GM21381 (cell line): Measurements from ENCODE around the gene CHL1.
A peak's percentile ranks its signal among the peaks of the same experiment; 100 is the strongest.

Experiments
- ATAC-seq: cut with Tn5 transposase; IDR thresholded peaks from one replicate; pipeline ENCODE4 v1.9.1; 2021; ENCODE audit warnings: mild to moderate bottlenecking, moderate library complexity; ENCODE audit not compliant: unreplicated experiment

The CHL1 gene

GRCh38 chr3:279325-279724 is 82.8 kb downstream of the CHL1 start:
- no peak for ATAC-seq

- no peak for ATAC-seq
Measured at GRCh38 chr3:280681-281080, 84.1 kb downstream of the CHL1 start.

- no peak for ATAC-seq
Measured at GRCh38 chr3:284322-284721, 87.8 kb downstream of the CHL1 start.

- no peak for ATAC-seq
Measured at GRCh38 chr3:288417-288816, 91.9 kb downstream of the CHL1 start.

GRCh38 chr3:291028-291427 is 94.5 kb downstream of the CHL1 start:
- ATAC-seq: no peak

GRCh38 chr3:291646-292436 is 95.3 kb downstream of the CHL1 start:
- ATAC-seq: no peak

- ATAC-seq: no peak
Measured at GRCh38 chr3:294096-294495, 97.5 kb downstream of the CHL1 start.

- ATAC-seq: no peak
Measured at GRCh38 chr3:294581-294980, 98.0 kb downstream of the CHL1 start.

- no peak for ATAC-seq
Measured at GRCh38 chr3:295166-295565, 98.6 kb downstream of the CHL1 start.

- ATAC-seq: no peak
Measured at GRCh38 chr3:297585-297984, 101.0 kb downstream of the CHL1 start.

GRCh38 chr3:299590-300301 is 103.2 kb downstream of the CHL1 start:
- peak; percentile 63 for ATAC-seq

GRCh38 chr3:307182-307581 is 110.6 kb downstream of the CHL1 start:
- ATAC-seq: no peak

GRCh38 chr3:308597-309321 is 112.2 kb downstream of the CHL1 start:
- no peak for ATAC-seq

GRCh38 chr3:312160-312733 is 115.7 kb downstream of the CHL1 start:
- ATAC-seq: no peak

- ATAC-seq: no peak
Measured at GRCh38 chr3:312911-313310, 116.3 kb downstream of the CHL1 start.

- no peak for ATAC-seq
Measured at GRCh38 chr3:317012-317411, 120.4 kb downstream of the CHL1 start.

- no peak for ATAC-seq
Measured at GRCh38 chr3:318903-319302, 122.3 kb downstream of the CHL1 start.

GRCh38 chr3:324423-324822 is 127.9 kb downstream of the CHL1 start:
- ATAC-seq: no peak

GRCh38 chr3:325495-325894 is 128.9 kb downstream of the CHL1 start:
- no peak for ATAC-seq

- no peak for ATAC-seq
Measured at GRCh38 chr3:330494-331115, 134.0 kb downstream of the CHL1 start.

- no peak for ATAC-seq
Measured at GRCh38 chr3:331881-332280, 135.3 kb downstream of the CHL1 start.
